GM23338 (cell line): ENCODE results near the gene TTC22. TPM values are rescaled to one million over a fixed set of nuclear protein-coding genes. Genes with fewer than 3 reads are reported as not detected.

Source experiments
- ATAC-seq: fragments of 200-7000 bp; cut with Tn5 transposase; 3 replicates; pipeline ENCODE4 v1.9.1; 2020
- DNase-seq: peaks from one replicate; pipeline ENCODE4 v3.0.0-alpha.2; 2015; ENCODE audit warnings: low spot score
- H2AFZ ChIP-seq: fragments of 200-600 bp; sonication (generic); 2 replicates; pipeline ENCODE4 v1.8.0; 2016; ENCODE audit warnings: antibody characterized with exemption, mild to moderate bottlenecking, moderate library complexity
- H3F3A ChIP-seq: fragments of 200-600 bp; sonication (generic); replicated peaks from 2 replicates; pipeline ENCODE4 v1.8.0; 2017; ENCODE audit warnings: antibody characterized with exemption, mixed run types, low read depth
- H3K27ac ChIP-seq: fragments of 200-600 bp; sonication (generic); 2 replicates; pipeline ENCODE4 v1.6.1; 2016; ENCODE audit warnings: low read depth
- H3K27me3 ChIP-seq: fragments of 200-600 bp; sonication (generic); 2 replicates; pipeline ENCODE4 v1.8.0; 2016; ENCODE audit warnings: mild to moderate bottlenecking, mixed run types, moderate library complexity; ENCODE audit not compliant: insufficient read depth
- H3K36me3 ChIP-seq: fragments of 200-600 bp; sonication (generic); 2 replicates; pipeline ENCODE4 v1.8.0; 2016; ENCODE audit warnings: mild to moderate bottlenecking; ENCODE audit not compliant: insufficient read depth
- H3K4me1 ChIP-seq: fragments of 200-600 bp; sonication (generic); 2 replicates; pipeline ENCODE4 v1.8.0; 2016; ENCODE audit warnings: mild to moderate bottlenecking, moderate library complexity; ENCODE audit not compliant: insufficient read depth
- H3K4me2 ChIP-seq: fragments of 200-600 bp; sonication (generic); 2 replicates; pipeline ENCODE4 v1.7.1; 2017; ENCODE audit warnings: mixed run types
- H3K4me3 ChIP-seq: fragments of 200-600 bp; sonication (generic); 2 replicates; pipeline ENCODE4 v1.6.1; 2016; ENCODE audit warnings: mixed run types
- H3K79me2 ChIP-seq: fragments of 200-600 bp; sonication (generic); replicated peaks from 2 replicates; pipeline ENCODE4 v1.8.0; 2017; ENCODE audit warnings: mild to moderate bottlenecking; ENCODE audit not compliant: insufficient read depth
- H3K9me2 ChIP-seq: fragments of 200-600 bp; sonication (generic); 2 replicates; pipeline ENCODE4 v1.8.0; 2017; ENCODE audit not compliant: insufficient read depth
- H4K20me1 ChIP-seq: fragments of 200-600 bp; sonication (generic); replicated peaks from 2 replicates; pipeline ENCODE4 v1.8.0; 2017; ENCODE audit warnings: mild to moderate bottlenecking; ENCODE audit not compliant: insufficient read depth
- H3K27ac Mint-ChIP-seq: 2 replicates; pipeline ENCODE4 v1.8.0; 2020; ENCODE audit warnings: inconsistent platforms, mild to moderate bottlenecking, moderate library complexity, mixed read lengths
- H3K27me3 Mint-ChIP-seq: 3 replicates; pipeline ENCODE4 v1.8.0; 2022; ENCODE audit warnings: low read depth, mild to moderate bottlenecking, moderate library complexity, mixed read lengths, inconsistent platforms; ENCODE audit not compliant: insufficient read depth, poor library complexity
- H3K36me3 Mint-ChIP-seq: 3 replicates; pipeline ENCODE4 v1.8.0; 2021; ENCODE audit warnings: low read depth, mild to moderate bottlenecking, inconsistent platforms, moderate library complexity, mixed read lengths
- H3K4me1 Mint-ChIP-seq: 3 replicates; pipeline ENCODE4 v1.8.0; 2020; ENCODE audit warnings: mild to moderate bottlenecking, inconsistent platforms, mixed read lengths
- H3K4me3 Mint-ChIP-seq: 3 replicates; pipeline ENCODE4 v1.8.0; 2021; ENCODE audit warnings: moderate library complexity, mild to moderate bottlenecking, inconsistent platforms, mixed read lengths
- H3K9me3 Mint-ChIP-seq: 3 replicates; pipeline ENCODE4 v1.8.0; 2020; ENCODE audit warnings: moderate library complexity, mild to moderate bottlenecking, inconsistent platforms, mixed read lengths
- CREB1 ChIP-seq: fragments of 250-450 bp; sonication (Bioruptor Pico); IDR thresholded peaks from 2 replicates; pipeline ENCODE4 v1.5.0; 2020; ENCODE audit warnings: low read depth, mild to moderate bottlenecking, moderate library complexity
- CTCF ChIP-seq, 2 experiments: fragments of 200-600 bp in 1 of 2; sonication (generic) in 1 of 2; conservative IDR thresholded peaks; 2 replicates each; pipeline versions ENCODE4 v1.5.1 to v1.6.1; 2016 to 2017; ENCODE audit warnings: antibody characterized with exemption in 2 of 2, low read depth in 2 of 2, mild to moderate bottlenecking in 2 of 2, moderate library complexity in 1 of 2
- NANOG ChIP-seq: IDR thresholded peaks from 2 replicates; pipeline ENCODE4 v1.6.1; 2016; ENCODE audit warnings: antibody characterized with exemption, borderline replicate concordance
- POLR2AphosphoS5 ChIP-seq: IDR thresholded peaks from 2 replicates; pipeline ENCODE4 v1.6.1; 2016; ENCODE audit warnings: antibody characterized with exemption, low read depth
- STAT1 ChIP-seq: IDR thresholded peaks from one replicate; pipeline ENCODE4 v1.6.1; 2016; ENCODE audit warnings: antibody characterized with exemption; ENCODE audit not compliant: unreplicated experiment
- ZNF114 ChIP-seq: fragments of 250-450 bp; sonication (Bioruptor Pico); IDR thresholded peaks from 2 replicates; pipeline ENCODE4 v1.5.0; 2020; ENCODE audit warnings: mild to moderate bottlenecking, moderate library complexity
- ZNF331 ChIP-seq: fragments of 250-450 bp; sonication (Bioruptor Pico); IDR thresholded peaks from 2 replicates; pipeline ENCODE4 v1.5.0; 2020; ENCODE audit warnings: low read depth, mild to moderate bottlenecking, moderate library complexity
- polyA plus RNA-seq: library from polyadenylated mRNA; unstranded; fragments of >200 nt; fragmentation: Nextera tagmentation; extraction: Ambion mirVana; gene quantifications from 2 replicates; pipeline ENCODE4 v1.2.1, GENCODE V29; 2016
- total RNA-seq: library from RNA; depleted of rRNA; stranded (reverse); fragments of >200 nt; shearing (Covaris generic); gene quantifications from 2 replicates; pipeline ENCODE4 v1.2.3, GENCODE V29; 2014

TTC22 gene
- total and polyA plus RNA-seq, 2 experiments from 2014 or later = 1.2 to 2.5 TPM

GRCh38 chr1:54745864-54746263, 55.3 kb downstream of the TTC22 start (continued):
- TF ChIP-seq ZNF114 (no peak), CTCF (conservative IDR thresholded peaks at IDR 0.05; ENCODE audit: low read depth in 2 of 2) (no peak), CREB1 (CRISPR knock-in tag) (no peak), NANOG (no peak), ZNF331 (CRISPR knock-in tag) (no peak)

GRCh38 chr1:54745274-54745673, 55.8 kb downstream of the TTC22 start:
- Mint-ChIP-seq H3K27ac (no peak overlapping the region), H3K36me3 (peaks cover 23% of the 10 kb centered on the region), H3K9me3 (peaks cover 2% of the 10 kb centered on the region; the same call in 1 of the 3 replicates), H3K4me1 (peaks cover 2% of the 10 kb centered on the region; the same call in 2 of the 3 replicates), H3K4me3 (no peak overlapping the region), H3K27me3 (peaks cover 10% of the 10 kb centered on the region)
- TF ChIP-seq STAT1 = no peak
- Histone ChIP-seq H3F3A (no peaks in the 10 kb centered on the region), H3K79me2 (no peaks in the 10 kb centered on the region), H3K4me1 (no peaks in the 10 kb centered on the region), H3K36me3 (no peaks in the 10 kb centered on the region; the same call in none of the 2 replicates), H3K27me3 (no peaks in the 10 kb centered on the region), H4K20me1 (no peaks in the 10 kb centered on the region; the same call in 1 of the 2 replicates), H3K4me3 (no peak overlapping the region), H3K4me2 (no peak overlapping the region), H3K27ac (no peak overlapping the region), H3K9me2 (no peaks in the 10 kb centered on the region), H2AFZ (no peak overlapping the region)
- ATAC-seq = no peak
- no peak for DNase-seq

- H3K27ac Mint-ChIP-seq = no peak overlapping the region
- Histone ChIP-seq H3K4me1 (no peaks in the 10 kb centered on the region), H2AFZ (no peak overlapping the region), H3K79me2 (no peaks in the 10 kb centered on the region), H3K36me3 (peaks cover 5% of the 10 kb centered on the region), H4K20me1 (no peaks in the 10 kb centered on the region; the same call in 1 of the 2 replicates), H3K27me3 (no peaks in the 10 kb centered on the region), H3K27ac (no peak overlapping the region), H3K4me2 (no peak overlapping the region), H3K4me3 (no peak overlapping the region), H3K9me2 (no peaks in the 10 kb centered on the region), H3F3A (no peaks in the 10 kb centered on the region)
- no peak overlapping the region for H3K4me3 Mint-ChIP-seq
- H3K36me3 Mint-ChIP-seq = peaks cover 24% of the 10 kb centered on the region
- TF ChIP-seq ZNF331 (CRISPR knock-in tag) (no peak), STAT1 (no peak), POLR2AphosphoS5 (no peak)
- peaks cover 2% of the 10 kb centered on the region; the same call in 2 of the 3 replicates for H3K4me1 Mint-ChIP-seq
- ATAC-seq = no peak
- H3K27me3 Mint-ChIP-seq = peaks cover 10% of the 10 kb centered on the region
- no peak for DNase-seq
- peaks cover 2% of the 10 kb centered on the region; the same call in 1 of the 3 replicates for H3K9me3 Mint-ChIP-seq
Observed at GRCh38 chr1:54744696-54745095, 56.4 kb downstream of the TTC22 start.
